Measurements from ENCODE around the gene ZNF784. TPM values are rescaled to one million over a fixed set of nuclear protein-coding genes. Genes with fewer than 3 reads are reported as not detected.
A peak's percentile ranks its signal among the peaks of the same experiment; 100 is the strongest.

ZNF784 gene
- total and polyA plus RNA-seq, 2 of the 13 experiments (the other 11 are each of a cell fraction or from before 2014, with no cell fraction given): 4.1 to 4.2 TPM

DNA sequence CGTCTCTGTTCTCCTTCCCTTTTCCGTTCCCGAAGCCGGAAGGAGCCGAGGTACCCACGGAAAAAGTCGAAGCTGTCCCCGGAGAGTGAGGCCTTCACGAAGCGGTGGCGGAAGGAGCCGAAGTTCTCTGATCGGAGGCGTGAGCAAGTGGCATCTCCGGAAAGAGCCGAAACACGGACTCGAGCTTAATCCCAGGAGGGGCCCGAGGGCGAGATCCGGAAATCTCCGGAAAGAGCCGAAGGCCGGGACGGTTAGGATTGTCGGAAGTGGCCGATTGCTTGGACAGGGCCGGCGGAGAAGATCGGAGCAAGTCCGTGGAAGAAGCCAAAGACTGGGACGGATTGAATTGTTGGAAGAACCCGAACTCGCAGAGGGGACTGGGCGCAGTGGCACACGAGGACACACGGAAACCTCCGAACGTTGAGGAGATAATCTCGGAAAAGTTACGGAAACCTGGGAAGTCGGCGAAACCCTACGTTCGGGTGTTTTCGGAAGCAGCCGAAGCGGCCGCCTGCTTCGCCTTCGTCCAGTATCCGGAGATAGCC lies 30.0 kb upstream of the ZNF784 start (continued):
- TF ChIP-seq, protein P1, sequence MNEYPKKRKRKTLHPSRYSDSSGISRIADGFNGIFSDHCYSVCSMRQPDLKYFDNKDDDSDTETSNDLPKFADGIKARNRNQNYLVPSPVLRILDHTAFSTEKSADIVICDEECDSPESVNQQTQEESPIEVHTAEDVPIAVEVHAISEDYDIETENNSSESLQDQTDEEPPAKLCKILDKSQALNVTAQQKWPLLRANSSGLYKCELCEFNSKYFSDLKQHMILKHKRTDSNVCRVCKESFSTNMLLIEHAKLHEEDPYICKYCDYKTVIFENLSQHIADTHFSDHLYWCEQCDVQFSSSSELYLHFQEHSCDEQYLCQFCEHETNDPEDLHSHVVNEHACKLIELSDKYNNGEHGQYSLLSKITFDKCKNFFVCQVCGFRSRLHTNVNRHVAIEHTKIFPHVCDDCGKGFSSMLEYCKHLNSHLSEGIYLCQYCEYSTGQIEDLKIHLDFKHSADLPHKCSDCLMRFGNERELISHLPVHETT (CRISPR knock-in tag; conservative IDR thresholded peaks at IDR 0.05): 0 out of 2 replicates have a peak, but pooled peaks have one; percentile 6
- TF ChIP-seq TFAP4 (IDR thresholded peaks at IDR 0.05; ENCODE audit: borderline replicate concordance, low read depth): no peak
- TF ChIP-seq EHMT2 (IDR thresholded peaks at IDR 0.05; ENCODE audit: borderline replicate concordance, low read depth, low read length): no peak
- TF ChIP-seq PITX1 (CRISPR knock-in tag; IDR thresholded peaks at IDR 0.05): peak; percentile 72
- TF ChIP-seq TP53 (CRISPR knock-in tag; conservative IDR thresholded peaks at IDR 0.05): no peak
- no peak for TF ChIP-seq ZNF879 (CRISPR knock-in tag; IDR thresholded peaks at IDR 0.05)
- TF ChIP-seq ZFP36L2 (CRISPR knock-in tag; IDR thresholded peaks at IDR 0.05): 0 out of 2 replicates have a peak, but pooled peaks have one; percentile 10
- TF ChIP-seq ZBTB8A (CRISPR knock-in tag; IDR thresholded peaks at IDR 0.05; ENCODE audit: borderline replicate concordance, low read depth): no peak
- no peak for TF ChIP-seq BHLHE40 (IDR thresholded peaks at IDR 0.05; ENCODE audit: low read length)
- TF ChIP-seq ZNF160 (CRISPR knock-in tag; IDR thresholded peaks at IDR 0.05): no peak
- TF ChIP-seq IRF2 (CRISPR knock-in tag; IDR thresholded peaks at IDR 0.05): peak; percentile 1; the same call in 1 of the 2 replicates
- TF ChIP-seq, protein P2, sequence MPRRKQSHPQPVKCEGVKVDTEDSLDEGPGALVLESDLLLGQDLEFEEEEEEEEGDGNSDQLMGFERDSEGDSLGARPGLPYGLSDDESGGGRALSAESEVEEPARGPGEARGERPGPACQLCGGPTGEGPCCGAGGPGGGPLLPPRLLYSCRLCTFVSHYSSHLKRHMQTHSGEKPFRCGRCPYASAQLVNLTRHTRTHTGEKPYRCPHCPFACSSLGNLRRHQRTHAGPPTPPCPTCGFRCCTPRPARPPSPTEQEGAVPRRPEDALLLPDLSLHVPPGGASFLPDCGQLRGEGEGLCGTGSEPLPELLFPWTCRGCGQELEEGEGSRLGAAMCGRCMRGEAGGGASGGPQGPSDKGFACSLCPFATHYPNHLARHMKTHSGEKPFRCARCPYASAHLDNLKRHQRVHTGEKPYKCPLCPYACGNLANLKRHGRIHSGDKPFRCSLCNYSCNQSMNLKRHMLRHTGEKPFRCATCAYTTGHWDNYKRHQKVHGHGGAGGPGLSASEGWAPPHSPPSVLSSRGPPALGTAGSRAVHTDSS (CRISPR knock-in tag; conservative IDR thresholded peaks at IDR 0.05): no peak

All from HepG2 (cell line).